ENCODE data around the gene EVI5L.

- TF ChIP-seq POLR2A (IDR thresholded peaks at IDR 0.05; ENCODE audit: low read length): no peak
- TF ChIP-seq GATA1 (IDR thresholded peaks at IDR 0.05; ENCODE audit: low read depth, low read length): no peak
Measured at GRCh38 chr19:7839476-7839875, 9.5 kb downstream of the EVI5L start.

Measured in erythroblast (primary cell).